HTERT RPE-1 (cell line): ENCODE results near the gene RREB1.

Experiments used
- in situ Hi-C: fragments of 300-500 bp; cut with MboI; formaldehyde crosslinking; loops from 4 replicates; pipeline ENCODE4 v1.14.3; 2020; ENCODE audit warnings: low sequenced_read_pairs

RREB1 gene

DNA sequence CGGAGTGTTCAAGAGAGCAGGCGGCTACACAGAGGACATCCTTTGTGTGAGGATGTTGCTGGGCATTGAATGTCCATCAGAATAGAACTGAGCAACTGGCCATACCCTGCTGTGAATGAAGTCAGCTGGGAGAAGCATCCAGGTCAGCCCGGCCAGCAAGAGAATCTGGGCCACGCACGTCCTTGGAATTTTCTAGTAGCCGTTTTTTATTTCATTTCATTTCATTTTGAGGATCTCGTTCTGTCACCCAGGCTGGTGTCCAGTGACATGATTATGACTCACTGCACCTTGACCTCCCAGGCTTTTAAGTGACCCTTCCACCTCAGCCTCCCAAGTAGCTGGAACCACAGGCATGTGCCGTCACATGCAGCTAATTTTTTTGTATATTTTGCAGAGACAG, 107.4 kb downstream of the RREB1 start:
- in situ Hi-C loops = no loop called here

DNA sequence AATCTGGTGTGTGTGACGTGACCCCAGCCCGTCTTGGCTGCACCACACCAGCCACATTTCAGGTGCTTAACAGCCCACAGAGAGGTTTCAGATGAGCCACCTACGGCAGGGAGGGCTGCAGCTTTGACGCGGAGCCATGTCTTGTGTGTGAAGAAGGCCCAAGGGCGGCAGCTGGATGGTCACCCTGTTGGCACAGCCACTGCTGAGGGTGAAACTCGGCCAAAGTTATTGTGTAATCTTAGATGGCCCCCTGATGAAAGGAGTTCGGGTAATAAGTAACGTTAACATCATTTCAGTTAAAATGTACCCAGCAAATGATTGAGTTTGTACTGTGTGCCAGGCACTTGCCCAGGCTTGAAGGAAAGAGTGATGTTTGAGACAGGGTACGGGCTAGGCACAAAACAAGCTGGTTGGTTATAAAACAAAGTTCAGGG, 108.1 kb downstream of the RREB1 start:
- in situ Hi-C loops = no loop called here

DNA sequence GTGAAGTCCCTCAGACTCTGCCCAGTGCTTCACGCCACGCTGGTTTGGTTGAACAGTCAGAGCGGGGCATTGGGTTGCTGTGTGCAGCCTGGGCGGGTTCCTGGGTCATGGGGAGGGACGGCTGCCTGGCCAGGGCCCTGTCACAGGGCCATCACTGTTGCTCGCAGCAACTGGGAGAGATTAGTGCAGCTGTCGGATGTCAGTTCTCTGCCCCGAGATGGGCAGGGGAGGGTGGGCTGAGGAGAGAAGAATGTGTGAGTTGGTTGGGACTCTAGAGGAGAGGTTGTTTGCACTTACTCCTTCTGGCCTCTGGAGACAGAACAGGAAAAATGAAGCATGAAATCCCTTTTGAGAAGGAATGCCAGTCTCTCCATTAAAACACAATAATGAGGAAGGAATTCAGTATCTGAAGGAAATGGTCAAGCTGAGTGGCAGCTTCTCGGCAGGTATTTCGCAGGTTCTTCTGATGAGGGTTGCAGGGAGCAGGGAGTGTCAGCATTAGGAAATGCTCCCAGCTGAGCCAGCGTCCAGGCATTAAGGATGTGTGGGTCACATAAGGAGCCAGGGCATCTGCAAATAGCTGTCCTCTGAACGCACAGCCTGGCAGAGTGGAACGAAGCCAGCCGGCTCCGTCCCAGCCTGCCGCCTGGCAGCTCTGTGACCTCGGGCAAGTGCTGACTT, 109.3 kb downstream of the RREB1 start:
- in situ Hi-C loops = no loop called here

DNA sequence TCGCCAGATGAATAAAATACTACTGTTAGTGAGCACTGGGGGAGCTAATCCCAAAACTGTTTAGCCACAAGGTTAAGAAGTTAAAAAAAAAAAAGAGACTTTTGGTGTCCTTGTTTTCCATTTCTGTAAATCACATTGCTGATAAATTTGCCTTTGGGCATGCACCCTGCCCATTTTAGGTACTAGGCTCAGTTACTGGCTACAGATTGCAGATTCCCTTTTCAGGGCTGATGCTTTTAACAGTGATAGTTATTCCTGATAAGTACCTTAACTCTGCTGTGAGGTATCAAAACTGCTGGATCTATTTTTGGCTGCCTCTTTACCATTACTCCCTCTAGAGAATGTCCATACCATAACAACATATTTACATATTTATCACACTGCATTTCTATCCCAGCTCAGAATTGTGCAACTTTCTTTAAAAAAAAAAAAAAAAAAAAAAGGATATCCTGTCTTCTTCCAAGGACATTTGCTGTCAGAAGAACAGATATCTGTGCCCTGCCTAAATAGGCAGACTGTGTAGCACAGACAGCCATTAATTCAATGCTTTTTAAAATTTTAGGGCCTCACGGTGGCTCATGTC, 110.7 kb downstream of the RREB1 start:
- in situ Hi-C loops = no loop called here

DNA sequence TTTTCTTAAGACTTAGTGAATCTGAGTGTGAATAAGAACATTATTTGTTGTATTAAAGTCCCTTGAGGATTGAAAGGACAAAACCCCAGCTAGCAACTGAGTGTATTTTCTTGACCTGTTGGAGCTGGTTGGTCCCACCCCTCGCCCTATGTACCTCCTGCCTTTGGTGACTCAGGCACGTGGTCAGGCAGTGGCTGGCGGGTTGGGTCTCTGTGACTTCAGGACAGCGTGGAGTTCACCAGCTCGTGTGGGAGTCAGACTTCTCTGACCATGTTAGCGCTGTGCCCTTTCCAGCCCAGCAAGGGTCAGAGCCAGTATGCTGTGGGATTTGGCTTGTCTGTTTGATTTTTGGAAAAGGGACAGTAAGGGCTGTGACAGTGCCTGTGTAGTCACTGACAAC, 111.5 kb downstream of the RREB1 start:
- in situ Hi-C loops = no loop called here

DNA sequence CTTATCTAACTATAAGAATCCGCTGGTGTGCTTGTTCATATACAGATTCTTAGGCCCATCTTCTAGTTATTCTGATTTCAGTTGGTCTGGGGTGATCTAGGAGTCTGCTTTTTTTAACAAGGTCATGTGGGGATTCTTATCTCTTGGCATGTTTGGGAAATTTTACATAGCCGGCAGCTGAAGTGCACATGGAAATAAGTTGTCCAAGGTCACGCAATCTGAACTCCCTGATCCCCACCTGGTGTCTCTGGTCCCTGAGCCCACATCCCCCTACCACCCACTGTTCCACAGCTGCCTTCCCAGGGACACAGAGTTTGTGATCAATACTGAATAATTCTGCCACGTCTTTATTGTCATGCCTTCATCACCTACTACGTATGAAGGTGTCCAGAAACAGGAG, 114.4 kb downstream of the RREB1 start:
- in situ Hi-C loops = no loop called here

DNA sequence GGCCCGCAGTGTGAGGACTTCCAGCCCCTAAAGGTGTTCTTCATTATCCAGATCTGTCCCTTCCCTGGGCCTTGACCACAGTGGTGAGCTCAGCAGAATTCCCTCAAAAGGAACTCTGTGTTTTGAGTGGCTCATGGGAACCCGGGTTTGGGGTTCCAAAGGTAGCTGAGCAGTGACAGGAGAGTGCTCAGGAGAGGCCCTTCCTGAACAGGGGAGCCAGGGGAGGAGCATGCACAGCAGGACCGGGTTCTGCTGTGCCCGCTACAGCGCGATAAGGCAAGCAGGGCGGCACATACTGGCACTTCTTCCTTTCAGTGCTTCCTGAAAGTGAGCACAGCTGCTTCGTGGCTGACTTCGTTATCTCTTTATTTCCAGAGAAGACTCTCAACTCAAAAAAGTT, 117.0 kb downstream of the RREB1 start:
- in situ Hi-C loops = no loop called here

DNA sequence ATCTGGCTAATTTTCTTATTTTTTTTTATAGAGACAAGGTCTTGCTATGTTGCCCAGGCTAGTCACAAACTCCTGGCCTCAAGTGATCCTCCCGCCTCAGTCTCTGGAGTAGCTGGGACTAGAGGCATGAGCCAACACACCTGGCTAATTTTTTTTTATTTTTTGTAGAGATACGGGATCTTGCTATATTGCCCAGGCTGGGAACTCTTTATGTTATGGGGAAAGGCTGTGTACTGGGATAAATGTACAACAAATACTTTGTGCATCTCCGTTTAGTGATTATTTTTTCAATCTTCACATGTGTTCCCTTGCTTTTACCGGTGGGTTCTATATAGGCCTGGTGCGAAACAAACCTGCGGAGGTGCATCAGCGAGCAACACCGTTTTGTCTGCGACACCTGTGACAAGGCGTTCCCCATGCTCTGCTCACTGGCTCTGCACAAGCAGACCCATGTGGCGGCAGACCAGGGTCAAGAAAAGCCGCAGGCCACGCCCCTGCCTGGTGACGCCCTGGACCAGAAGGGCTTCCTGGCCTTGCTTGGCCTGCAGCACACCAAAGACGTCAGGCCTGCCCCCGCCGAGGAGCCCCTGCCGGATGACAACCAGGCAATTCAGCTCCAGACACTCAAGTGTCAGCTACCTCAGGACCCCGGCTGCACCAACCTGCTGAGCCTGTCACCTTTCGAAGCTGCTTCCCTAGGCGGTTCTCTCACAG, 121.1 kb downstream of the RREB1 start:
- in situ Hi-C loops = no loop called here

DNA sequence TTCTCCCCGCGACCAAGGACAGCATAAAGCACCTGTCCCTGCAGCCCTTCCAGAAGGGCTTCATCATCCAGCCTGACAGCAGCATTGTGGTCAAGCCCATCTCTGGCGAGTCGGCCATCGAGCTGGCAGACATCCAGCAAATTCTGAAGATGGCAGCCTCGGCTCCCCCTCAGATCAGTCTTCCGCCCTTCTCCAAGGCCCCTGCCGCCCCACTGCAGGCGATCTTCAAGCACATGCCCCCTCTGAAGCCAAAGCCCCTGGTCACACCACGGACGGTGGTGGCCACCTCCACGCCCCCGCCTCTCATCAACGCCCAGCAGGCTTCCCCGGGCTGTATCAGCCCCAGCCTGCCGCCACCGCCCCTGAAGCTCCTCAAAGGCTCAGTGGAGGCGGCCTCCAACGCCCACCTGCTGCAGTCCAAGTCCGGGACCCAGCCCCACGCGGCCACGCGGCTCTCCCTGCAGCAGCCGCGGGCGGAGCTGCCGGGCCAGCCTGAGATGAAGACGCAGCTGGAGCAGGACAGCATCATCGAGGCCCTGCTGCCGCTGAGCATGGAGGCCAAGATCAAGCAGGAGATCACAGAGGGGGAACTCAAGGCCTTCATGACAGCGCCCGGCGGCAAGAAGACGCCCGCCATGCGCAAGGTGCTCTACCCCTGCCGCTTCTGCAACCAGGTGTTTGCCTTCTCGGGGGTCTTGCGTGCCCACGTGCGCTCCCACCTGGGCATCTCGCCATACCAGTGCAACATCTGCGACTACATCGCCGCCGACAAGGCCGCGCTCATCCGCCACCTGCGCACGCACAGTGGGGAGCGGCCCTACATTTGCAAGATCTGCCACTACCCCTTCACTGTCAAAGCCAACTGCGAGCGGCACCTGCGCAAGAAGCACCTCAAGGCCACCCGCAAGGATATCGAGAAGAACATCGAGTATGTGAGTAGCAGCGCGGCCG, 121.9 kb downstream of the RREB1 start:
- in situ Hi-C loops = no loop called here

DNA sequence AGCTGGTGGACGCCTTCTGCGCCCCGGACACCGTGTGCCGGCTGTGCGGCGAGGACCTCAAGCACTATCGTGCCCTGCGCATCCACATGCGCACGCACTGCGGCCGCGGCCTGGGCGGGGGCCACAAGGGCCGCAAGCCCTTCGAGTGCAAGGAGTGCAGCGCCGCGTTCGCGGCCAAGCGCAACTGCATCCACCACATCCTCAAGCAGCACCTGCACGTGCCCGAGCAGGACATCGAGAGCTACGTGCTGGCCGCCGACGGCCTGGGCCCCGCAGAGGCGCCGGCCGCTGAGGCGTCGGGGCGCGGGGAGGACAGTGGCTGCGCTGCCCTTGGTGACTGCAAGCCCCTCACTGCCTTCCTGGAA, 122.5 kb downstream of the RREB1 start:
- in situ Hi-C loops = no loop called here

DNA sequence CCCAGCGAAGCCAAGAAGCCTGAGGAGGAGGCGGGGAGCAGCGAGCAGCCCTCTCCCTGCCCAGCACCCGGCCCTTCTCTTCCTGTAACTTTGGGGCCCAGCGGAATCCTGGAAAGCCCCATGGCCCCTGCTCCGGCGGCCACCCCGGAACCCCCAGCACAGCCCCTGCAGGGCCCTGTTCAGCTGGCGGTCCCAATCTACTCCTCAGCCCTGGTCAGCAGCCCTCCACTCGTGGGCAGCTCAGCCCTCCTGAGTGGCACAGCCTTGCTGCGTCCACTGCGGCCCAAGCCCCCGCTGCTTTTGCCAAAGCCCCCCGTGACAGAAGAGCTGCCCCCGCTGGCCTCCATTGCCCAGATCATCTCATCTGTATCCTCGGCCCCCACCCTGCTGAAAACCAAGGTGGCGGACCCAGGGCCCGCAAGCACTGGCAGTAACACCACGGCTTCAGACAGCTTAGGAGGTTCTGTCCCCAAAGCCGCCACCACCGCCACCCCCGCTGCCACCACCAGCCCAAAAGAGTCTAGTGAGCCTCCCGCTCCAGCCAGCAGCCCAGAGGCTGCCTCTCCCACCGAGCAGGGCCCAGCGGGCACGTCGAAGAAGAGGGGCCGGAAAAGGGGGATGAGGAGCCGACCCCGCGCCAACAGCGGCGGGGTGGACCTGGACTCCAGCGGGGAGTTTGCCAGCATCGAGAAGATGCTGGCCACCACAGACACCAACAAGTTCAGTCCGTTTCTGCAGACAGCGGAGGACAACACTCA, 123.4 kb downstream of the RREB1 start:
- in situ Hi-C loops = no loop called here

DNA sequence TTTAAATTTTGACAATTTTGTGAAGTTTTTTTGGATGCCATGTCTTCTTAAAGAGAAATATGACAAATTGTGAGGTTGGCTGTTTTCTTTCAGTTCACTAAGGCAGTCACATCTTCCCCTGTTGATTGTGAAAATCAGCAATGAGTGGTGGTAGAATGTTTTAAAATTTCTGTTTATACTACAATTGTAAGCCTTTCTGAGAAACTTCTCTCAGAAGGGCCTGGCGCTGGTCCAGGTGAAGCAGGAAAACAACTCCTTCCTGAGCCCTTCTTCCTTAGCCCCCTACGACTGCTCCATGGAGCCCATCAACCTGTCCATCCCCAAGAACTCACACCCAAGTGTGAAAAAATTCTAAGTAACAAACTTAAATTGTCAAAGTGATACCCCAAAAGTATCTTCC, 124.6 kb downstream of the RREB1 start:
- in situ Hi-C loops = no loop called here

DNA sequence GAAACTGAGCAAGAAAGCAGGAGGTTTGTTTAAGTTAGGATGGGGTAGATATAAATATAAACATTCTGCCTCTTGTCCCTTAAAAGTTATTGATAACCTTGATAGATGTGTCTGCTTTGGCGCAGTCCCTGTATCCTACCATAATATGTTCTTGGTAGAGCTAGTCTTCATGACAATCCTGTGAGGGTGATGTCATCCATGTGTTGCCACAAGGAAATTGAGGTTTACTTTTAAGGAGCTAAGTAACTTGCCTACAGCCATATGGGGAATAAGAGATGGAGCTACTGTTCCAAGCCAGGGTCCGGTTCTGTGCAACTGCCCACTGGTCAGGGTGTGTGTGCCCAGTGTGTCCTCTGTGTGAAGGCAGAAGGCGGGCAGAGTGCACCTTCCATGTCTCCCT, 126.8 kb downstream of the RREB1 start:
- in situ Hi-C loops = no loop called here

DNA sequence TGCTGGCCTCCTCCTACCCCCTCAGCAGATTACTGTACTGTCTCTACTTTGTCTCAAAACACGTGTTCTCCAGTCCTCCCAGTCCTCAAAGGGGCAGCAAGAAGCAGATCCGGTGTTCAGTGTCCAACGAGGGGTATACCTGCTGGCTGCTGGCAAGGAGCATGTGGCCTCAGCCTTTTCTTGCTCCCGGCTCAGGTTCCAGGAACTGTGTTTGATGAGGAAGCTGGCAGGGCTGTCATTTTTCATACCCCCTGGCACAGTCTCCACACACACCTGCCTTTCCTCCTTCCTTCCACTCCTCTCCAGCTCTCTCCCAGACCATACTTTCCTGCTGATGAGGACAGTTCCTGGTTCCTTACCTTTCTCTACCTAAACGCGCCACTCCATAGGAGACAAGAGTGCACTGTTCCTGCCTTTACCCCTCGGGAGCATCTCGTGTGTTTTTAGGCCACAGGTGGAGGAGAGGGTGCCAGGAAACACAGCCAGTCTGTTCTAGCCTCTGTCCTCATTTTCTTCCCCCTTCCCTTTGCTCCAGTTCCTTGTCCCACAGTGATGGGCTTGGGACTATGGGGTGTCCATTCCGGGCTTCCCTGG, 128.0 kb downstream of the RREB1 start:
- in situ Hi-C loops = no loop called here

DNA sequence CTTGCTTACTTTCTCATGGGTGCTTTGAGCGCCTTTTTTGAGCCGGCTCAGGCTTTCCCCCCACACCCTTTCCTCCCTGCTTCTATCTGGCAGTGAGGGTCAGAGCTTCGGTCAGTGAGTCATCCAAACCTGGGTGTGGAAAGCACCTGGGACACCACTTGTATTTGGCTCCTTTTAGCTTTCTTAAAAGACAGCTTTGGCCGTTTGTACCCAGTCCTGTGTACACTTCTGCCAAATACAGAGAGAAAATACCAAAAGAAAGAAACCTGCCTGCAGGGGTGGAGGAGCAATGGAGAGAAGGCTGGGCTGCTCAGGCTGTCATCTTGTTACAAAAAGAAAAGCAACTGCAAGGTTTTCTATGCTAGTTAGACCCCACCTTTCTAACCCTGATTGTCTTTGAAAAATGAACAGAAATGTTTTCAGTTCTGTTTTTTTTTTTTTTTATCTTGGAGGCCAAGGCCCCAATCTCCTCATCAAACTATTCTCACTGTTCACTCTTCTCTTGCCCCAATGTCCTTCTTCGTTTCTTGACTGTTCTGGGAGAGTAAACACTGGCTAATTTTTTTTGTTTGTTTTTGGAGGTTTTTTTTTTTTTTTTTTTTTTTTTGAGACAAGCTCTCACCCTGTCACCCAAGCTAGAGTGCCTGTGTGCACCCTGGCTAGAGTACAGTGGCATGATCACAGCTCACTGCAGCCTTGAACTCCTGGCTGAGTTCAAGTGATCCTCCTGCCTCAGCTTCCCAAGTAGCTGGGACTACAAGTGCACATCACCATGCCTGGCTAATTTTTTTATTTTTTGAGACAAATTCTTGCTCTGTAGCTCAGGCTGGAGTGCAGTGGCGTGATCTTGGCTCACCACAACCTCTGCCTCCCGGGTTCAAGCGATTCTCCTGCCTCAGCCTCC, 128.8 kb downstream of the RREB1 start:
- in situ Hi-C loops = no loop called here

DNA sequence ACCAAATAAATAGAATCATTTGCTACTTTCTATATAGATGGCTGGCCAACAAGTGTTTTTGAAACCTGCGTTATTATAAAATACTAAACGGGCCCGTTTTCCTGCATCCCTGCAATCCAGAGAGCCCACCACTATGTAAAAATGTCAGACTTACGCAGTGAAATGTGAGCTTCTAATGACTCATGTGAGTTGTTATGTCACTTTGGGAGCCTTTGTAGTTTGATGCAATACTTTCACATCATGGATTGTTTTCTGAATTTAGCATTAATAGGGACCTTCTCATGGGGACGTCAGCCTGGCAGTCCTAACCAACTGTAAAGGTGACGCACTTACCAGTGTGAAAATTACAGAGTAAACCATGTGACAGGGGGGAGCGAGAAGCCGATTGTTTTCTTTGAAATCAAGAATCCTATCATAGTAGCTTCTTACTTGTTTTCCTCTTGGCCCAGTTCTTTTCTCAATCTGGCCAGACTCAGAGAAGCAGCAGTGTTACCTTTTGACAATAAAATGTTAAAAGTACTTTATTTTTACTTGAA, 130.0 kb downstream of the RREB1 start:
- in situ Hi-C loops = no loop called here

DNA sequence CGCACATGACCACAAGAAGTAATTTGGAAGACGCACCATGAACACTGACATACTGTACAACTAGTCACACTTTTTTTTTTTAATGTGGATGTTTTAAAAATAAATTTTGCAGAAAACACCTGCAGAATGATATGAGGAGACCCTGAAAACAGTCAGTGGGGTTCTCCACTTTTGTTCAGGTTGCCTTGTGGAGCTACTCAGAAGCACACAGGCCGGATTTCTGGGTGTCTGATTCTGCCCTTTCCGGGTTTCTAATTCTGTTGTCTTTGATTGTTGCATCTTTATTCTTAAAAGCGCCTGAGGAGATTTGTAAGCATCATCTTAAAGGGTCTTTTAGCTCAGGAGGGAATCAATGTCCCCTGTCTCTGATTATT, 130.8 kb downstream of the RREB1 start:
- in situ Hi-C loops = no loop called here

DNA sequence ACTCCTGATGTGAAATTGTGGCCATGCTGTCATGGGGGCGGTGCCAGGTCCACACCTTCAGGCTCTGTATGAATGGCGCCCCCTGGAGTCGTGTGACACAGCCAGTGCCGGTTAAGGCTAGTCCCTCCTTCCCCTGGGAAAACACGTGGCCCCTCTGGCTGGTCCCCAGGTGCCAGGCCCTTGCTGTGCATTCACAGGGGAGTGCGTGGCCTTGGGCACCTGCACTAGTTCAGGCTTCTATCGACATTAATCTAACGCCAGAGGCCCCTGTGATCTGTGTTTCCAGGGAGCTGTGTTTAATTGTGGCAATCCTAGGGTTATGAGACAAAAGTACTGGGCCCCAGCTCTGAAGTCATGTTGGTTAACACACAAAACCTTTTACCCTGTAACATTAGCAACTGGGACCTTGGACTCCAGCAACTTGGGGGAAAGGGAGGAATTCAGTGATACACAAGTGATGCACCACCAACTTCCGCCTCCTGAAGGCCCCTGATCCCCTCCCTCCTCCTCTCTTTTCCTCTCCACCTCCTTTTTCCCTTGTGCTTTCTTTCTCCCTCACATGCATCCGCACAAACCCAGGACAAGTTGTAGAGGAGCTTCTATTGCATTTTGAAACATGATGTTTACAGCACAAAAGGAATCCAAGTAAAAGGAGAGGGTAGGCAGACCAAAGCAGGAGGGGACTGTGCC, 131.3 kb downstream of the RREB1 start:
- in situ Hi-C loops = no loop called here

DNA sequence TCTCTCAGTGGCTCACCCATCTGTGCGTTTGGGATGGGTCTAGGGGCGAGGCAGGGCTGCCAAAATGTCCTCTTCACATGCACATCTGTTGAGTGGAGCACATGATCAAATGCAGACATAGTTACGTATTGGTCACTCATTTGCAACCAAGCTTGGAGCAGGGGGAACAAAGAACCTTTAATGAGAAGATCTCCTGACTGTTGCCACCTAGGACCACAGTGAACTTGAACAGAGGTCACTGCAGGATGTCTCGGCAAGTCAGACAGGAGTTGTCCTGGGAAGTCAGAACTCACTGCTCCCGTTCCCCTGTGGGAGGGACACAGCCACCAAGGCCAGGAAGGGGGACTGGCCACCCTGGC, 131.8 kb downstream of the RREB1 start:
- in situ Hi-C loops = no loop called here
